Bronchial epithelial cell (primary cell): ENCODE results near the gene VAV3. TPM values are rescaled to one million over a fixed set of nuclear protein-coding genes. Genes with fewer than 3 reads are reported as not detected.
A peak's percentile ranks its signal among the peaks of the same experiment; 100 is the strongest.
"Not testable (repeated sequence)": the region's sequence is repeated elsewhere in the genome, so short reads cannot be mapped to it uniquely, and the experiment has no call there.

Experiments used
- DNase-seq: peaks from one replicate; pipeline ENCODE4 v3.0.0-alpha.2; 2010; ENCODE audit warnings: low read depth
- FAIRE-seq: peaks from 2 replicates; lab custom pipeline; 2011; peaks lifted over from hg19 to GRCh38; lab: Jason Lieb, UNC
- H3K27me3 ChIP-seq: 2 replicates; pipeline ENCODE4 v1.5.1; 2011; ENCODE audit warnings: low read length; ENCODE audit not compliant: control insufficient read depth, insufficient read depth
- H3K36me3 ChIP-seq: 2 replicates; pipeline ENCODE4 v1.5.1; 2011; ENCODE audit warnings: low read length; ENCODE audit not compliant: control insufficient read depth, insufficient read depth
- H3K4me3 ChIP-seq: 2 replicates; pipeline ENCODE4 v1.5.1; 2011; ENCODE audit warnings: mild to moderate bottlenecking, low read depth, low read length, control low read depth
- total RNA-seq: library from RNA; depleted of rRNA; stranded (reverse); fragments of >200 nt; gene quantifications from 2 replicates; pipeline ENCODE4 v1.2.1, GENCODE V29; 2014
- TF ChIP-seq, protein P1 (sequence below): IDR thresholded peaks from 2 replicates; pipeline ENCODE4 v1.5.1; 2011; ENCODE audit warnings: mild to moderate bottlenecking, moderate library complexity, low read length, control low read depth, inconsistent platforms; ENCODE audit not compliant: insufficient read depth, severe bottlenecking

VAV3 gene
- total RNA-seq, 1 donor from 2014 or later = 10.5 TPM

DNA sequence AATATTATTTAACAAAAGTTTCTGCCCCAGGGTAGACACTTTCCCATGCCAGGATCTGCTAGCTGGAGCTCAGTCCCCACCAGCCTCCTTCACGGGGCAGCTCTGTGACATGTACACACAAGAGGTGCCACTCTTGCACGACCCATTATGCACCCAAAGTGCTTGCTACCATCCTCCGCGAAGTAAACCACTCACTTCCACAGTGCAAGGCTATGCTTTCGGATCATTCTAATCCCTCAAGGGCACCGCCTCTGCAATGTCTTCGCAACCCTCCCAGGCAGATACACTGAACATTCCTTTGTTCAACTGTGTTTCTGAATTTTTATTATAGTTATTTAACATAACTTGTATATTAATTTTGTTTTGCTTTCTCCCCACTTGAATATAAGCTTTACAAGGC is 303.8 kb downstream of the VAV3 start:
- H3K27me3 ChIP-seq = no peaks in the 10 kb centered on the region
- DNase-seq = no peak
- FAIRE-seq = no peak

DNA sequence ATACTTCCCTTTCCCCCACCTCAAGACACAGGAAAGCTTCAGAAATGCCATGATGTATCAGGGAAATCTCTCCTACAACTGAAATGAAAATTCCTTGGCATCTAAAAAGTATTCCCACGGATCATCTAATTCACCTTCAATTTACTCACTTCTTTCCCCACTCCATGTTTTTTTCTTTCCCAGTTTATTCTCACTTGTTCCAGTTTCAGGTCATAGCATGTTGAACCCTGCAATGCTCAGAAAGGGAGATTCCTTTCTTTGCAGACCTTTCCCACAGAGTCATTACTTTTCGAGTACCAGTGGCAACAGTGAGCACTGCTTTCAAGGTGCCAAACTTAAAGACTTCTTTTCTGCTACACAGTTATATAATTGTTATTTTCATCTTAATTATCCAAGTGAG is 305.0 kb downstream of the VAV3 start:
- peak; percentile 60 for DNase-seq
- H3K27me3 ChIP-seq = no peaks in the 10 kb centered on the region
- no peak for FAIRE-seq
- H3K36me3 ChIP-seq = no peaks in the 10 kb centered on the region
- H3K4me3 ChIP-seq = no peak overlapping the region
- TF ChIP-seq, protein P1, sequence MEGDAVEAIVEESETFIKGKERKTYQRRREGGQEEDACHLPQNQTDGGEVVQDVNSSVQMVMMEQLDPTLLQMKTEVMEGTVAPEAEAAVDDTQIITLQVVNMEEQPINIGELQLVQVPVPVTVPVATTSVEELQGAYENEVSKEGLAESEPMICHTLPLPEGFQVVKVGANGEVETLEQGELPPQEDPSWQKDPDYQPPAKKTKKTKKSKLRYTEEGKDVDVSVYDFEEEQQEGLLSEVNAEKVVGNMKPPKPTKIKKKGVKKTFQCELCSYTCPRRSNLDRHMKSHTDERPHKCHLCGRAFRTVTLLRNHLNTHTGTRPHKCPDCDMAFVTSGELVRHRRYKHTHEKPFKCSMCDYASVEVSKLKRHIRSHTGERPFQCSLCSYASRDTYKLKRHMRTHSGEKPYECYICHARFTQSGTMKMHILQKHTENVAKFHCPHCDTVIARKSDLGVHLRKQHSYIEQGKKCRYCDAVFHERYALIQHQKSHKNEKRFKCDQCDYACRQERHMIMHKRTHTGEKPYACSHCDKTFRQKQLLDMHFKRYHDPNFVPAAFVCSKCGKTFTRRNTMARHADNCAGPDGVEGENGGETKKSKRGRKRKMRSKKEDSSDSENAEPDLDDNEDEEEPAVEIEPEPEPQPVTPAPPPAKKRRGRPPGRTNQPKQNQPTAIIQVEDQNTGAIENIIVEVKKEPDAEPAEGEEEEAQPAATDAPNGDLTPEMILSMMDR = no peak

More for the DNA sequence above, 303.8 kb downstream of the VAV3 start:
- H3K4me3 ChIP-seq = no peak overlapping the region
- H3K36me3 ChIP-seq = no peaks in the 10 kb centered on the region
- TF ChIP-seq, protein P1 = no peak

DNA sequence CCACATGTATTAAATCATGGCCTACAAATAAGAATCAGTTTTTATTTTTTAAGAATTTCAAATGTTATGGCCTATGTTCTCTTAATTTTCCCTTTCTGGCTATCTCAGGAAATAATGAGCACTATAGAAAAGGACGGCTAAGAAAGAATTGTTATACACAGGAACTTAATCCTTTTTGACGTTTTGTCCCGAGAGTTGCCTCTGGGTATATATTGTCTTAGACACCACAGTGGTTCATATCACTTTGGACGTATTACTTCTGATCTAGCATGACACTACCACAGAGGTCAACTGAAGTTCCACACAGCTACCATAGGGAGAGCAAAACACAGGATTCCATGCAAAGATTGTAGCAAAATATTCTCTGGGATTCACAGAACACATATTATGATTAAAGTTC is 307.6 kb downstream of the VAV3 start:
- DNase-seq = no peak
- FAIRE-seq = no peak
- TF ChIP-seq, protein P1 = no peak
- no peak overlapping the region for H3K4me3 ChIP-seq
- no peaks in the 10 kb centered on the region for H3K27me3 ChIP-seq
- H3K36me3 ChIP-seq = no peaks in the 10 kb centered on the region

DNA sequence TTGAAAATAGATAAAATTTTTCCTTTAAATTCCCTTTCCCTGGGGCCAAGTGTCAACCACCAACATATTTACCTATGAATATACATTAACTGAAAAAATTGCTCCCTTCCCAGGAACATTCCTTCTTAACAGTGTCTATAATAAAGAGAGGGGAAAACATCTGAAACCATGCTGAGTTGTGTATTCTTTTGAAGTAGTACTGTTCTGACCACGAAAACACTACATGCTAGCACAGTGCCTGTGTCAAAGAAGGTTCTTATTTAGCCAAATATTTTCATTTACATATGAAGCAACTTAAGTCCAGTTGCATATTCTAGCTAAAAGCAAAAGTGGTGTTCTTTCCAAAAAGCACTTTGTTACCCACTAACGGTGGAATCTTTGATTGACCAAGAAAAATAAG is 311.2 kb downstream of the VAV3 start:
- Histone ChIP-seq H3K4me3 (no peak overlapping the region), H3K36me3 (no peaks in the 10 kb centered on the region), H3K27me3 (no peaks in the 10 kb centered on the region)
- no peak for FAIRE-seq
- no peak for DNase-seq
- TF ChIP-seq, protein P1 = no peak

DNA sequence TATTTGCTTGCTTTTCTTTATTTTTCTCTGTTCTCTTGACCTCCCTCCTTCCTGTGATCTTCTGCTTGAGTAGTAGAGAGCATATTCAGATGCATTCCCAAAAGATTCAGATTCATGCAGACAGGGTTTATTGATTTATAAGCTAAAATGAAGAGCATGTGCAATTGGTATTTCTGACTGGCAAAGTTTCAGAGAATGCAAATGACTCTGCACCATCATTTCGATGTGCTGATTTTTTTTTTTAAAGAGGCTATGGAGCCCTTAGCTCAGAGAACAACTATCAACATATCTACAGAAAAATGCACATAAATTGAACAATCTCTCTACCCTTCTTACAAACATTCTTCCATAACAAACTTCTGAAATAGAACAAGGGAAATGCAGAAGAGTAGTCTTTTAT is 312.0 kb downstream of the VAV3 start:
- TF ChIP-seq, protein P1 = no peak
- H3K27me3 ChIP-seq = no peaks in the 10 kb centered on the region
- no peak for FAIRE-seq
- H3K36me3 ChIP-seq = no peaks in the 10 kb centered on the region
- DNase-seq = no peak
- no peak overlapping the region for H3K4me3 ChIP-seq

DNA sequence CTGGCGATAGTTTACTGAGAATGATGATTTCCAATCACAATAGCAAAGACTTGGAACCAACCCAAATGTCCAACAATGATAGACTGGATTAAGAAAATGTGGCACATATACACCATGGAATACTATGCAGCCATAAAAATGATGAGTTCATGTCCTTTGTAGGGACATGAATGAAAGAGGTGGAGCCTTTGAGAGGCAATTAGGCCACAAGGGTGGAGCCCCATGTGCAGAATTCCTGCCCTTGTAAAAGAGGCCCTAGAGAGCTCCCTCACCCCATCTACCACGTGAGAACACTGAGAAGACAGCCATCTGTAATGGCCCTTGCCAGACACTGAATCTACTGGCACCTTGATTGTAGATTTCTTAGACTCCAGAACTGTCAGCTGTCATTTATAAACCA is 314.2 kb downstream of the VAV3 start:
- FAIRE-seq, H3K27me3 ChIP-seq, H3K36me3 ChIP-seq, H3K4me3 ChIP-seq, DNase-seq: not testable (repeated sequence)
